Heart left ventricle (tissue), 16 donors: Measurements from ENCODE around the gene WWOX. TPM values are rescaled to one million over a fixed set of nuclear protein-coding genes. Genes with fewer than 3 reads are reported as not detected.

Source experiments
- ATAC-seq, 4 donors: fragments of 200-7000 bp; cut with Tn5 transposase; one replicate each; pipeline ENCODE4 v1.9.1; 2020 to 2022; ENCODE audit warnings: moderate library complexity in 4 of 4, mild to moderate bottlenecking in 3 of 4, moderate number of reproducible peaks in 1 of 4
- DNase-seq, 5 donors: peaks; one replicate each; pipeline ENCODE4 v3.0.0-alpha.2; 2020
- H3K27ac ChIP-seq, 12 donors: fragments of 200-600 bp; sonication (generic) in 4 of 12; one replicate each; pipeline versions ENCODE4 v1.5.0 to v1.8.0; 2016 to 2022; ENCODE audit warnings: mild to moderate bottlenecking in 2 of 12
- H3K27me3 ChIP-seq, 9 donors: fragments of 200-600 bp; sonication (generic) in 2 of 9; one replicate each; pipeline versions ENCODE4 v1.5.1 to v1.8.0; 2016 to 2022; ENCODE audit warnings: mild to moderate bottlenecking in 3 of 9
- H3K36me3 ChIP-seq, 9 donors: fragments of 200-600 bp; sonication (generic) in 2 of 9; one replicate each; pipeline versions ENCODE4 v1.5.0 to v1.8.0; 2018 to 2022; ENCODE audit warnings: mild to moderate bottlenecking in 2 of 9
- H3K4me1 ChIP-seq, 12 donors: fragments of 200-600 bp; sonication (generic) in 4 of 12; one replicate each; pipeline versions ENCODE4 v1.5.0 to v1.8.0; 2016 to 2022; ENCODE audit warnings: mild to moderate bottlenecking in 3 of 12
- H3K4me3 ChIP-seq, 12 donors: fragments of 200-600 bp; sonication (generic) in 4 of 12; one replicate each; pipeline versions ENCODE4 v1.5.0 to v1.8.0; 2017 to 2022; ENCODE audit warnings: mild to moderate bottlenecking in 9 of 12, moderate library complexity in 4 of 12
- H3K9me3 ChIP-seq, 12 donors: fragments of 200-600 bp; sonication (generic) in 4 of 12; one replicate each; pipeline versions ENCODE4 v1.5.0 to v1.8.0; 2016 to 2022; ENCODE audit warnings: mild to moderate bottlenecking in 1 of 12
- CTCF ChIP-seq, 12 donors: fragments of 200-600 bp; sonication (generic) in 4 of 12; IDR thresholded peaks; one replicate each; pipeline versions ENCODE4 v1.5.0 to v1.8.0; 2018 to 2022; ENCODE audit warnings: antibody characterized with exemption in 12 of 12, mild to moderate bottlenecking in 5 of 12
- POLR2A ChIP-seq, 2 donors: fragments of 450-650 bp; IDR thresholded peaks; one replicate each; pipeline ENCODE4 v1.6.1; 2017; ENCODE audit warnings: antibody characterized with exemption in 2 of 2, mild to moderate bottlenecking in 2 of 2, moderate library complexity in 2 of 2
- WGBS, 4 donors: extraction: QIAGEN DNeasy Blood & Tissue Kit in 2 of 4; methylation state at CpG; one replicate each; pipeline versions ENCODE4 v1.1.5 to v1.1.7; 2013 to 2018; 5-methylcytosine and 5-hydroxymethylcytosine counted together
- intact Hi-C, 10 donors: fragments of 100-400 bp; cut with DNase I; formaldehyde crosslinking; loops; one replicate each; pipeline versions ENCODE4 v1.11.1 to v1.14.2; 2022
- polyA plus RNA-seq, 2 donors: library from polyadenylated mRNA; stranded (reverse); fragments of 200-250 nt; gene quantifications; one replicate each; pipeline ENCODE4 v1.2.3, GENCODE V29; 2013
- total RNA-seq, 9 donors: library from RNA; depleted of rRNA in 2 of 9; stranded (reverse); fragments of >200 nt in 2 of 9; fragmentation: NEBNext Ultra II Directional in 3 of 9; extraction: Animal tissue kit (Norgen Biotek cat#: 25700) in 3 of 9; gene quantifications; one replicate each; pipeline versions ENCODE4 v1.1.0 to v1.2.4, GENCODE V29; 2016 to 2023
- donor health status: ischemic (EF 13 %, LVEDD 7.1; RV severe dilation, severe dysfunction).
- donor health status: healthy with polysubstance abuse.
- donor health status: DM: no; HTN: yes; CAD: no.
- donor health status: DM: no; HTN: no; CAD: no.
- donor health status: ischemic (EF 25% LVEDD 6.9; RV normal size, moderate dysfunction).
- donor health status: ischemic (EF 25% LVEDD 5.7; RV mildly dilated, moderate dysfunction).
- donor health status: healthy.
- donor health status: DM: yes; HTN: yes; CAD: no.
- donor health status: ischemic (EF 35%, LVEDD 5.7; RV mildly dilated, moderate dysfunction).
- donor health status: nonischemic (EF 11% LVEDD 7.7; RV severe dilation, severe dysfunction).
- donor health status: DM: yes; HTN: yes; CAD: no.
- donor health status: PGD.
- donor health status: ischemic (EF 29% LVEDD 5.4; RV normal size, mild dysfunction).
- donor health status: nonischemic (EF 23%, LVEDD 6.1; RV moderate dilation, normal function).

Gene WWOX
- total and polyA plus RNA-seq, 11 donors: 4.3 to 18.3 (median 9.1) TPM

GRCh38 chr16:78768718-78769117 lies 669.3 kb downstream of the WWOX start:
- no peaks in the 10 kb centered on the region for H3K27me3 ChIP-seq
- H3K4me1 ChIP-seq: peaks cover 0 to 18% (median 5%) of the 10 kb centered on the region in 12 donors
- H3K27ac ChIP-seq: peak overlapping the region in 1 of 12 donors; percentile 28
- DNase-seq (no peak), ATAC-seq (no peak)
- intact Hi-C loops: loop anchor here in 5 of 10 donors (2.0 to 10.0 kb wide), 6 partner anchors 94 to 644 kb away; no protein-coding TSS in a partner anchor
- no peaks in the 10 kb centered on the region for H3K36me3 ChIP-seq
- no peaks in the 10 kb centered on the region for H3K9me3 ChIP-seq
- no peak overlapping the region for H3K4me3 ChIP-seq
- WGBS, 4 donors: 77 to 89% (median 80%) methylated on average over 9 of the region's 9 CpGs
- TF ChIP-seq POLR2A (IDR thresholded peaks at IDR 0.05): no peak
- no peak for TF ChIP-seq CTCF (IDR thresholded peaks at IDR 0.05)

- TF ChIP-seq POLR2A (IDR thresholded peaks at IDR 0.05): no peak
- TF ChIP-seq CTCF (IDR thresholded peaks at IDR 0.05): peak; percentile 78 to 97 (median 90)
- Histone ChIP-seq H3K36me3 (no peaks in the 10 kb centered on the region), H3K27ac (peak overlapping the region in 1 of 12 donors; percentile 37), H3K27me3 (no peaks in the 10 kb centered on the region), H3K4me3 (no peak overlapping the region), H3K4me1 (peaks cover 0 to 19% (median 5%) of the 10 kb centered on the region in 12 donors), H3K9me3 (no peaks in the 10 kb centered on the region)
- ATAC-seq (peak; percentile 75 to 88 (median 83)), DNase-seq (peak; percentile 70 to 90 (median 77))
- intact Hi-C loops: loop anchor here in 8 of 10 donors (1.0 to 10.0 kb wide), 8 partner anchors 266 to 832 kb away; partner anchors contain the start of gene MAF (in 2 of the 8)
- 27 to 49% (median 30%) methylated on average over 13 to 23 of the region's 23 CpGs for WGBS, 4 donors
These were observed 671.1 kb downstream of the WWOX start for GRCh38 chr16:78770353-78771091.

GRCh38 chr16:78773291-78773702 lies 673.8 kb downstream of the WWOX start:
- TF ChIP-seq POLR2A (IDR thresholded peaks at IDR 0.05) (no peak), CTCF (IDR thresholded peaks at IDR 0.05) (no peak)
- Histone ChIP-seq H3K27ac (no peak overlapping the region), H3K9me3 (no peaks in the 10 kb centered on the region), H3K27me3 (no peaks in the 10 kb centered on the region), H3K36me3 (no peaks in the 10 kb centered on the region), H3K4me1 (peaks cover 0 to 19% (median 5%) of the 10 kb centered on the region in 12 donors), H3K4me3 (no peak overlapping the region)
- peak in 3 of 4 donors; percentile 34 to 65 (median 52) for ATAC-seq
- 33 to 60% (median 43%) methylated on average over 8 of the region's 8 CpGs for WGBS, 4 donors
- DNase-seq: no peak
- intact Hi-C loops: loop anchor here in 3 of 10 donors (5.0 to 10.0 kb wide), 4 partner anchors 271 to 829 kb away; partner anchors contain the start of gene MAF (in 2 of the 3)

GRCh38 chr16:78773706-78774105 lies 674.3 kb downstream of the WWOX start:
- H3K9me3 ChIP-seq: no peaks in the 10 kb centered on the region
- no peak overlapping the region for H3K4me3 ChIP-seq
- no peak overlapping the region for H3K27ac ChIP-seq
- no peak for DNase-seq
- peaks cover 0 to 19% (median 5%) of the 10 kb centered on the region in 12 donors for H3K4me1 ChIP-seq
- no peak for ATAC-seq
- H3K27me3 ChIP-seq: no peaks in the 10 kb centered on the region
- intact Hi-C loops: loop anchor here in 3 of 10 donors (5.0 to 10.0 kb wide), 4 partner anchors 271 to 829 kb away; partner anchors contain the start of gene MAF (in 2 of the 3)
- WGBS, 4 donors: 56 to 66% (median 62%) methylated on average over 4 of the region's 4 CpGs
- TF ChIP-seq CTCF (IDR thresholded peaks at IDR 0.05) (no peak), POLR2A (IDR thresholded peaks at IDR 0.05) (no peak)
- H3K36me3 ChIP-seq: no peaks in the 10 kb centered on the region
